H1 (cell line): ENCODE measurements around the gene IFT43. TPM values are rescaled to one million over a fixed set of nuclear protein-coding genes. Genes with fewer than 3 reads are reported as not detected.

ENCODE experiments used
- CTCF ChIA-PET: fragments of 300-600 bp; sonication (Branson Sonifier 250); formaldehyde crosslinking; loops from one replicate; lab custom pipeline; 2021; ENCODE audit not compliant: partially characterized antibody; lab: Charles Lee
- POLR2A ChIA-PET: fragments of 300-600 bp; sonication (Branson Sonifier 250); formaldehyde crosslinking; loops from one replicate; lab custom pipeline; 2021; ENCODE audit warnings: inconsistent platforms; ENCODE audit not compliant: partially characterized antibody; lab: Charles Lee
- DNase-seq, 2 experiments: peaks; one replicate each; pipeline versions ENCODE4 v3.0.0 to v3.0.0-alpha.2; 2010 to 2022; ENCODE audit warnings: low spot score in 2 of 2, low read depth in 1 of 2, mixed read lengths in 1 of 2
- FAIRE-seq: peaks from 2 replicates; lab custom pipeline; 2011; peaks lifted over from hg19 to GRCh38; lab: Jason Lieb, UNC
- H2AFZ ChIP-seq: 2 replicates; pipeline ENCODE4 v1.8.1; 2012; ENCODE audit warnings: low read length, inconsistent platforms
- H2AK5ac ChIP-seq: 2 replicates; pipeline ENCODE4 v1.6.1; 2013; ENCODE audit warnings: low read depth, low read length
- H2BK120ac ChIP-seq: replicated peaks from 2 replicates; pipeline ENCODE3; 2013; ENCODE audit warnings: low read depth, low read length, inconsistent platforms
- H2BK12ac ChIP-seq: 2 replicates; pipeline ENCODE4 v1.6.1; 2013; ENCODE audit warnings: low read depth, low read length
- H2BK15ac ChIP-seq: 2 replicates; pipeline ENCODE4 v1.6.1; 2013; ENCODE audit warnings: low read length
- H2BK20ac ChIP-seq: 2 replicates; pipeline ENCODE4 v1.6.1; 2013; ENCODE audit warnings: low read length
- H2BK5ac ChIP-seq: 2 replicates; pipeline ENCODE4 v1.6.1; 2013; ENCODE audit warnings: low read depth, low read length
- H3K14ac ChIP-seq: 2 replicates; pipeline ENCODE4 v1.6.1; 2013; ENCODE audit warnings: inconsistent platforms; ENCODE audit not compliant: insufficient read length
- H3K18ac ChIP-seq: 2 replicates; pipeline ENCODE4 v1.6.1; 2013; ENCODE audit warnings: low read length; ENCODE audit errors: extremely low read depth
- H3K23ac ChIP-seq: 2 replicates; pipeline ENCODE4 v1.6.1; 2013; ENCODE audit warnings: inconsistent platforms; ENCODE audit not compliant: insufficient read length
- H3K23me2 ChIP-seq: 2 replicates; pipeline ENCODE4 v1.6.1; 2013; ENCODE audit warnings: low read depth, low read length
- H3K27ac ChIP-seq: 2 replicates; pipeline ENCODE4 v1.6.1; 2011; ENCODE audit warnings: low read depth, low read length, inconsistent platforms
- H3K27me3 ChIP-seq, 4 experiments: replicated peaks in 1 of 4; 1 replicate in 1 of 4; 2 replicates in 3 of 4; pipeline versions ENCODE4 v1.6.1 to v1.8.1; 2011 to 2013; ENCODE audit warnings: low read length in 3 of 4, mild to moderate bottlenecking in 3 of 4, inconsistent platforms in 2 of 4, mixed read lengths in 2 of 4, moderate library complexity in 1 of 4; ENCODE audit not compliant: control insufficient read depth in 3 of 4, insufficient read depth in 3 of 4; ENCODE audit errors: extremely low read depth in 1 of 4
- H3K36me3 ChIP-seq, 4 experiments: 2 replicates each; pipeline versions ENCODE4 v1.6.1 to v1.8.1; 2011 to 2013; ENCODE audit warnings: mild to moderate bottlenecking in 4 of 4, low read length in 3 of 4, moderate library complexity in 2 of 4, control low read depth in 1 of 4, inconsistent platforms in 1 of 4; ENCODE audit not compliant: insufficient read depth in 4 of 4, control insufficient read depth in 2 of 4
- H3K4ac ChIP-seq: replicated peaks from 2 replicates; pipeline ENCODE3; 2013; ENCODE audit warnings: low read length, low read depth, mixed read lengths, inconsistent platforms; ENCODE audit not compliant: insufficient read length
- H3K4me1 ChIP-seq, 4 experiments: replicated peaks in 1 of 4; 1 replicate in 1 of 4; 2 replicates in 3 of 4; pipeline versions ENCODE4 v1.6.1 to v1.8.1; 2011 to 2013; ENCODE audit warnings: low read length in 3 of 4, inconsistent platforms in 2 of 4, mixed read lengths in 1 of 4; ENCODE audit not compliant: insufficient read depth in 4 of 4, control insufficient read depth in 3 of 4
- H3K4me2 ChIP-seq, 2 experiments: 2 replicates each; pipeline versions ENCODE4 v1.6.1 to v1.8.1; 2011 to 2013; ENCODE audit warnings: low read depth in 2 of 2, low read length in 2 of 2, control low read depth in 1 of 2, inconsistent platforms in 1 of 2, mild to moderate bottlenecking in 1 of 2; ENCODE audit not compliant: insufficient read depth in 1 of 2
- H3K4me3 ChIP-seq, 4 experiments: fragments of 200-600, 300-600 bp in 1 of 4; sonication (generic), shearing (Covaris generic), sonication (Bioruptor Twin) in 1 of 4; 2 replicates each; pipeline versions ENCODE4 v1.5.1 to v1.8.1; 2011 to 2016; ENCODE audit warnings: low read length in 4 of 4, low read depth in 3 of 4, control low read depth in 2 of 4, inconsistent platforms in 2 of 4, mild to moderate bottlenecking in 2 of 4, mixed read lengths in 1 of 4, moderate library complexity in 1 of 4; ENCODE audit not compliant: insufficient read depth in 2 of 4; ENCODE audit errors: extremely low read depth in 1 of 4
- H3K56ac ChIP-seq: replicated peaks from 2 replicates; pipeline ENCODE3; 2013; ENCODE audit warnings: low read depth, mild to moderate bottlenecking, mixed read lengths, low read length, inconsistent platforms; ENCODE audit not compliant: insufficient read length
- H3K79me1 ChIP-seq: 2 replicates; pipeline ENCODE4 v1.6.1; 2013; ENCODE audit warnings: low read depth, low read length, control low read depth
- H3K79me2 ChIP-seq, 2 experiments: 2 replicates each; pipeline versions ENCODE4 v1.6.1 to v1.8.1; 2012 to 2013; ENCODE audit warnings: low read length in 2 of 2, mild to moderate bottlenecking in 2 of 2, inconsistent platforms in 1 of 2; ENCODE audit not compliant: insufficient read depth in 2 of 2, control insufficient read depth in 1 of 2
- H3K9ac ChIP-seq, 4 experiments: replicated peaks in 1 of 4; 1 replicate in 1 of 4; 2 replicates in 3 of 4; pipeline versions ENCODE4 v1.6.1 to v1.8.1; 2011 to 2013; ENCODE audit warnings: low read depth in 3 of 4, low read length in 3 of 4, control low read depth in 2 of 4, mild to moderate bottlenecking in 2 of 4, moderate library complexity in 2 of 4, inconsistent platforms in 1 of 4; ENCODE audit errors: extremely low read depth in 1 of 4
- H3K9me3 ChIP-seq, 2 experiments: 2 replicates each; pipeline versions ENCODE4 v1.6.1 to v1.8.1; 2012 to 2013; ENCODE audit warnings: mild to moderate bottlenecking in 2 of 2, moderate library complexity in 2 of 2, control low read depth in 1 of 2, inconsistent platforms in 1 of 2, low read depth in 1 of 2, low read length in 1 of 2, mixed read lengths in 1 of 2; ENCODE audit not compliant: insufficient read depth in 2 of 2
- H4K20me1 ChIP-seq, 2 experiments: replicated peaks in 1 of 2; 2 replicates each; pipeline versions ENCODE3 to v1.8.1; 2011 to 2013; ENCODE audit warnings: inconsistent platforms in 2 of 2, low read length in 2 of 2, mild to moderate bottlenecking in 1 of 2; ENCODE audit not compliant: insufficient read depth in 2 of 2, control insufficient read depth in 1 of 2
- H4K5ac ChIP-seq: 2 replicates; pipeline ENCODE4 v1.6.1; 2013; ENCODE audit warnings: low read length, low read depth, mixed read lengths, inconsistent platforms; ENCODE audit not compliant: insufficient read length
- H4K8ac ChIP-seq: 2 replicates; pipeline ENCODE4 v1.8.0; 2013; ENCODE audit warnings: mild to moderate bottlenecking, moderate library complexity, low read length, inconsistent platforms; ENCODE audit not compliant: insufficient read depth; ENCODE audit errors: extremely low read depth
- H4K91ac ChIP-seq: replicated peaks from 2 replicates; pipeline ENCODE3; 2013; ENCODE audit warnings: low read length, mixed read lengths, inconsistent platforms; ENCODE audit not compliant: insufficient read length
- CBX8 ChIP-seq: fragments of 300-800, 300-1000 bp; sonication (generic); IDR thresholded peaks from 2 replicates; pipeline ENCODE4 v1.7.1; 2016; ENCODE audit warnings: low read depth, low read length, borderline replicate concordance
- KDM1A ChIP-seq: fragments of 200-600, 300-600 bp; sonication (generic); IDR thresholded peaks from 2 replicates; pipeline ENCODE4 v1.7.1; 2016; ENCODE audit warnings: mild to moderate bottlenecking, low read length, borderline replicate concordance
- SUZ12 ChIP-seq: fragments of 200-600 bp; sonication (generic); IDR thresholded peaks from 2 replicates; pipeline ENCODE4 v1.6.1; 2012; ENCODE audit warnings: mild to moderate bottlenecking, inconsistent platforms, low read length, moderate library complexity, mixed read lengths
- WGBS, 2 experiments: shearing (Covaris generic) in 1 of 2; methylation state at CpG; one replicate each; pipeline versions ENCODE4 v1.1.6 to v1.1.7; 2013 to 2015; ENCODE audit warnings: low lambda C conversion rate in 2 of 2, mixed read lengths in 2 of 2, inconsistent platforms in 1 of 2, low coverage in 1 of 2, missing lambda C conversion rate in 1 of 2; ENCODE audit not compliant: insufficient replicate concordance in 2 of 2, insufficient coverage in 1 of 2, insufficient read length in 1 of 2; ENCODE audit errors: extremely low coverage in 1 of 2, missing lambda C conversion rate in 1 of 2; 5-methylcytosine and 5-hydroxymethylcytosine counted together
- polyA plus RNA-seq, 7 experiments: library from polyadenylated mRNA; depleted of rRNA in 3 of 7; stranded (reverse) in 5 of 7; unstranded in 2 of 7; fragments of >200 nt in 5 of 7; fragments of 200-250 nt in 2 of 7; gene quantifications; 1 replicate in 5 of 7; 2 replicates in 1 of 7; 4 replicates in 1 of 7; pipeline versions ENCODE4 v1.2.1 to v1.2.3, GENCODE V29; 2011 to 2013; ENCODE audit warnings: missing spikeins in 2 of 7, mixed read lengths in 2 of 7
- total RNA-seq: library from RNA; stranded (reverse); fragmentation: NEBNext Ultra II Directional; extraction: Animal tissue kit (Norgen Biotek cat#: 25700); gene quantifications from 2 replicates; pipeline ENCODE4 v1.2.1, GENCODE V29; 2021

IFT43 gene
- total and polyA plus RNA-seq, 2 of the 8 experiments (the other 6 are each of a cell fraction or from before 2014, with no cell fraction given), result 17.0 to 20.8 TPM

- no peak overlapping the region for H2BK5ac ChIP-seq
- H3K79me1 ChIP-seq, result no peaks in the 10 kb centered on the region
- no peak overlapping the region for H3K56ac ChIP-seq
- CTCF ChIA-PET, result interaction anchor here (1.1 to 1.7 kb wide), 7 partner anchors 9 to 291 kb away, joined by 3 to 8 read pairs (median 4); no protein-coding TSS in a partner anchor
- no peak overlapping the region for H4K91ac ChIP-seq
- no peak overlapping the region for H3K4me3 ChIP-seq
- H2BK12ac ChIP-seq, result no peak overlapping the region
- no peak overlapping the region for H3K4me2 ChIP-seq
- no peaks in the 10 kb centered on the region for H3K4me1 ChIP-seq
- H3K4ac ChIP-seq, result no peak overlapping the region
- H4K8ac ChIP-seq, result no peak overlapping the region
- H2AFZ ChIP-seq, result no peak overlapping the region
- H4K5ac ChIP-seq, result no peak overlapping the region
- no peak overlapping the region for H2BK120ac ChIP-seq
- no peak overlapping the region for H3K27ac ChIP-seq
- no peak overlapping the region for H3K18ac ChIP-seq
- H3K36me3 ChIP-seq, result no peaks in the 10 kb centered on the region
- H2BK15ac ChIP-seq, result no peak overlapping the region
- no peak for TF ChIP-seq KDM1A
- no peak for TF ChIP-seq CBX8
- no peak for TF ChIP-seq SUZ12
- TF ChIP-seq, all 59 proteins: peak for 0
- POLR2A ChIA-PET, result interaction anchor here (2.0 kb wide), 1 partner anchor 17 kb away, joined by 4 read pairs; no protein-coding TSS in a partner anchor
- Histone ChIP-seq H3K9ac (no peak overlapping the region), H3K14ac (no peak overlapping the region), H2BK20ac (no peak overlapping the region), H3K79me2 (no peaks in the 10 kb centered on the region), H3K23ac (no peak overlapping the region), H2AK5ac (no peak overlapping the region), H3K27me3 (no peaks in the 10 kb centered on the region; a peak in 1 of 7 replicates), H3K23me2 (no peaks in the 10 kb centered on the region), H4K20me1 (no peaks in the 10 kb centered on the region), H3K9me3 (no peaks in the 10 kb centered on the region)
- no peak for DNase-seq
- FAIRE-seq, result no peak
- WGBS, 2 experiments, result 85% methylated on average over 5 of the region's 5 CpGs; no CpG with 5 or more reads in 1 of the 2 experiments
Observed at GRCh38 chr14:76096257-76096656, 110.7 kb downstream of the IFT43 start.
